ENCODE results near the gene KLHL17. TPM values are rescaled to one million over a fixed set of nuclear protein-coding genes. Genes with fewer than 3 reads are reported as not detected.
A peak's percentile ranks its signal among the peaks of the same experiment; 100 is the strongest.
"Not testable (repeated sequence)": the region's sequence is repeated elsewhere in the genome, so short reads cannot be mapped to it uniquely, and the experiment has no call there.

KLHL17 gene
- polyA plus RNA-seq, 3 donors, result 7.7 to 14.0 (median 13.6) TPM

DNA sequence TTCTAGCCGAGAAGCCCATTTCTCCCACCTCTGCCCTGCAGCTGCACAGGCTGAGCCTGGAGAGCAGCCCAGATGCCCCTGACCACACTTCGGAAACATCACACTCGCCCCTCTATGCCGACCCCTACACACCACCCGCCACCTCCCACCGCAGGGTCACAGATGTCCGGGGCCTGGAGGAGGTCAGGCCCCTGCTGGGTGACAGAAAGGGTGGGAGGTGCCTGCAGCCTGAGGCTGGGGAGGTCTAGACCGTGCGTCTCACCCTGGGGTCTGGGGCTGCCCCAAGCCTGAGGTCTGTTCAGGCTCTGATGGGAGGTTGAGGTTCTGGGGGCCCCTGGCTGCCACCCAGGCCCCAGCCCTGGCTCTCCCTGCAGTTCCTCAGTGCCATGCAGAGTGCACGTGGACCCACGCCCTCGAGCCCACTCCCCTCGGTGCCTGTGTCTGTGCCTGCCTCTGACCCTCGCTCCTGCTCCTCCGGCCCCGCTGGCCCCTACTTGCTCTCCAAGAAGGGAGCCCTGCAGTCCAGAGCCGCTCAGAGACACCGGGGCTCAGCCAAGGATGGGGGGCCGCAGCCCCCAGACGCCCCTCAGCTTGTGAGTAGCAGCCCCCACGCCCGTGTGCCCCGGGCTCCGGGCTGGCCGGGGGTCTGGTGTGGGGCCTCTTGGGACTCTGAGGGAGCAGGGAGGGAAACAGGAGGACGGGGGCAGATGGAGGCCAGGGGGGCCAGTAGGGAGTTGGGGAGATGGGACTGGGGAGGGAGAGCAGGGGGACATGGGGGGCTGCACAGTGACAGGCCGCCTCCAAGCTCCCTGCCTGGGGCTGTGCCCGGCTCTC, 13.3 kb downstream of the KLHL17 start:
- DNase-seq (ENCODE audit: extremely low read depth in 1 of 11, low read depth in 9 of 11, low spot score in 4 of 11), result no peak

DNA sequence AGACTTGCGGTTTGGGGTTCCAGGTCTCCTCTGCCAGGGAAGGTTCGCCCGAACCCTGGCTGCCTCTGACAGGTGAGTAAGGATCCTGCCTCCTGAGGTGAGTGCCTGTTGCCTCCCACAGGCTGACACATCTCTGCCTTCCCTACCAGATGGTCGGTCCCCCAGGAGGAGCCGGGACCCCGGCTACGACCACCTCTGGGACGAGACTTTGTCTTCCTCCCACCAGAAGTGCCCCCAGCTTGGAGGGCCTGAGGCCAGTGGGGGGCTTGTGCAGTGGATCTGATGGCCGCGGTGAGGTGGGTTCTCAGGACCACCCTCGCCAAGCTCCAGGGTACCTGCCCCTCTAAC, 13.9 kb downstream of the KLHL17 start:
- DNase-seq (ENCODE audit: extremely low read depth in 1 of 11, low read depth in 9 of 11, low spot score in 4 of 11), result no peak

DNA sequence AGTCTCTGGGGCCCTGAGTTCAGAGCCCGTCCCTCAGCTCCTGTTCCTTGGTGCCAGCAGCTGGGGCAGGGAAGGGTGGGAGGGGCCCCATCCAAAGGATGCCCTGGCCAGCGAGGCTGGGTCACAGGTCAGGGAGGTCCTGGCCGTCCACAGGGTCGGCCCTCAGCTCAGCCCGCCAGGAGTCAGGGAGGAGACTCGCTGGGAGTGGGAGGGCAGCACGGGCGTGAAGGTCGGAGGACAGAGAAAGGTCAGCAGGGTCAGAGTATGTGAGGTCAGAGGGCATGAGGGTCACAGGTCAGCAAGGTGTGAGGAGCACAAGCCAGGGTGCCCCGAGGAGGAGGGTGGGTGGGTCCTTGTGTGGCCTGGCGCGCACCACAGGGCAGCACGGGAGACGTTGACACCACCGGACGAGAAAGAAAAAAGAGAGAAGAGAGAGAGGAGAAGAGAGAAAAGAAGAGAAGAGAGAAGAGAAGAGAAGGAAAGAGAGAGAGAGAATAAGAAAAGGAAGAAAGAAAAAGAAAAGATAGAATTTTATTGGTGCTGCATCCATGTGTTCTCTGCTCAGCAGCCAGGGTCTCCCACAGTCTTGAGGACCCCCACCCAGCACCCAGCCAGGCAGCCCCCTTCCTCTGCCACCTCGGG, 14.4 kb downstream of the KLHL17 start:
- no peak for DNase-seq (ENCODE audit: extremely low read depth in 1 of 11, low read depth in 9 of 11, low spot score in 4 of 11)

DNA sequence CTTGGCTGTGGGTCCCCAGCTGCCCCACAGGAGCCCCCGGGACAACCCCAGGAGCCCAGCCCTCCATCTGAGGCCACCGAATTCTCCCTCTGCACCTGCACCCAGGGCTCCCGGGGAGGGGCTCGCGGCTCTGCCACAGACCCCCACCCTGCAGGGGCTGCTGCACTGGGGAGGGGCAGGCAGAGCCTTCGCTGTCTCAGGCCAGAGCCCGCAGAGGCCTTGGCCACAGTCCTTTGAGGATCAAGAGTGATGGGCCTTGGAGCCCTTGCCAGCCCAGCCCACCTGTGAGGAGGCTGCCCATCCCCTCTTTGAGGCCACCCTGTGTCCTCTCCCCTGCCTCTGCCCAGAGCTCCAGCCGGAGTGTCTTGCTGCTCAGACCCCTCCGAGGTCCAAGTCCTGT, 15.0 kb downstream of the KLHL17 start:
- DNase-seq (ENCODE audit: extremely low read depth in 1 of 11, low read depth in 9 of 11, low spot score in 4 of 11), result no peak

DNA sequence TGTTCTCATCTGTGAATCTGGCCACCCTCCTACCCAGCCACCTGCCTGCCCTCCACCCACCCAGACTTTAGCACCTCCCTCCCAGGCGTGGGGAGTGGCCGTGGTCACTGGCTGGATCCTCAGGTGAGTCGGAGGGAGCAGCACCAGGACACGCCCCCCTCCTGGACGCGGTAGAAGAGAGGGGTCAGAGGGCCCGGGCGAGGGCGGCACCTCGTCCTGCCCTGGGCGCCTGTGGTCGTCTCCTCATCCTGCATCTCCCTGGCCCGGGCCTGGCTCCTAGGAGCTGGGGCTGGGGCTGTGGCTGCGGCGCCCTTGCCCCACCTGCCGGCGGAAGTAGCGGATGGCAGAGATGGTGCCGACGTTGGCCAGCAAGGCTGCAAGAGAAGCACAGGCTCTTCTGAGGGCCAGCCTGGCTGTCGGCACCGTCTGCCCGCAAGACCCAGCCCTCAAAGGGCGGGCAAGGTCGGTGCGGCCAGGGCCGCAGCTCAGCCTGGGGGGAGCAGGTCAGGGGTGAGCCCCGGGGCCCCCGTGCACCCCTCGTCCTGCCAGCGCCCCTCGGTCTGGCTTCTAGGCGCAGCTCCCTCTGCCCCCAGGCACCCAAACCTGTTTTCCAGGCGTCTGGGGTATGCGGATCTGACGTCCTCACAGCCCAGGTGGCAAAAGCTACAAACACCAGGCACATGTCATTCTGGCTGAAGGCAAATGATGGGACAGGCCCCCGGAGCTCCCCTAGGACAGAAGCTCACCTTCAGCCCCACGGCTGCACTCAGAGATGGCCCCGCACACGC, 15.7 kb downstream of the KLHL17 start:
- peak in 1 of 11 donors; percentile 38 for DNase-seq (ENCODE audit: extremely low read depth in 1 of 11, low read depth in 9 of 11, low spot score in 4 of 11)

DNA sequence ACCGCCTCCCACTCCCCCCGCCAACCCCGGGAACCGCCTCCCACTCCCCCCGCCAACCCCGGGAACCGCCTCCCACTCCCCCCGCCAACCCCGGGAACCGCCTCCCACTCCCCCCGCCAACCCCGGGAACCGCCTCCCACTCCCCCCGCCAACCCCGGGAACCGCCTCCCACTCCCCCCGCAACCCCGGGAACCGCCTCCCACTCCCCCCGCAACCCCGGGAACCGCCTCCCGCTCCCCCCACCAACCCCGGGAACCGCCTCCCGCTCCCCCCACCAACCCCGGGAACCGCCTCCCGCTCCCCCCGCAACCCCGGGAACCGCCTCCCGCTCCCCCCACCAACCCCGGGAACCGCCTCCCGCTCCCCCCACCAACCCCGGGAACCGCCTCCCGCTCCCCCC, 16.4 kb downstream of the KLHL17 start:
- DNase-seq (ENCODE audit: extremely low read depth in 1 of 11, low read depth in 9 of 11, low spot score in 4 of 11), result not testable (repeated sequence)

DNA sequence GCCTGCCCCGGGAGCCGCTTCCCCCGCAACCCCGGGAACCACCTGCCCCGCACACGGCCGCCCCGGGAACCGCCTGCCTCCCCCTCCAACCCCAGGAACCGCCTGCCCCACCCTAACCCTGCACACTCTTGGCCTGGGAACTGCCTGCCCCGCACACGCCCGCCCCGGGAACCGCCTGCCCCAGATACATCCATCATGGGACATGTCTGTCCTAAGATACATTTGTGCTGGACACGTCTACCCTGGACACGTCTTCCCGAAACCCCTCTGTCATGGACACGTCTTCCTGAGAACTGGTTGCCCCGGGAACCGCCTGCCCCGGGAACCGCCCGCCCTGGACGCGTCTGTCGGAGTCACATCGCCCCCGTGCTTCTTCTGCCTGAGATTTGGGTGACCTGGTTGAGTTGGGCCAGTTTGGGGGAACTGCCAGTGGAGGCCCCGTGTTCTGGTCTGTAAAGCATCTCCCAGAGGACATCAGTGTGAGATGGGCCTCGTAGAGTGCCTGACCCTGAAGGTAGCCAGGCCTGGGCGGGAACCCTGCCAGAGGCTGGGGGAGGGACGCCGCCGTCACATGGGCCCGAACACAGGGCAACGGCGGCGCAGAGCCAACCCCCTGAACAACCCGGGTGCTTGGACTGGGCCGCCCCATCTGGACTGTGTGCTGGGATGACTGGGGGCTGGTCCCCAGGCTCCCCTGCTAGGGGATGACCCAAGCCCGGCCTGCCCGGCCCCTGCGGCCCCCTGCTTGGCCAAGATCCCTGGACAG, 17.9 kb downstream of the KLHL17 start:
- DNase-seq (ENCODE audit: extremely low read depth in 1 of 11, low read depth in 9 of 11, low spot score in 4 of 11), result no peak

DNA sequence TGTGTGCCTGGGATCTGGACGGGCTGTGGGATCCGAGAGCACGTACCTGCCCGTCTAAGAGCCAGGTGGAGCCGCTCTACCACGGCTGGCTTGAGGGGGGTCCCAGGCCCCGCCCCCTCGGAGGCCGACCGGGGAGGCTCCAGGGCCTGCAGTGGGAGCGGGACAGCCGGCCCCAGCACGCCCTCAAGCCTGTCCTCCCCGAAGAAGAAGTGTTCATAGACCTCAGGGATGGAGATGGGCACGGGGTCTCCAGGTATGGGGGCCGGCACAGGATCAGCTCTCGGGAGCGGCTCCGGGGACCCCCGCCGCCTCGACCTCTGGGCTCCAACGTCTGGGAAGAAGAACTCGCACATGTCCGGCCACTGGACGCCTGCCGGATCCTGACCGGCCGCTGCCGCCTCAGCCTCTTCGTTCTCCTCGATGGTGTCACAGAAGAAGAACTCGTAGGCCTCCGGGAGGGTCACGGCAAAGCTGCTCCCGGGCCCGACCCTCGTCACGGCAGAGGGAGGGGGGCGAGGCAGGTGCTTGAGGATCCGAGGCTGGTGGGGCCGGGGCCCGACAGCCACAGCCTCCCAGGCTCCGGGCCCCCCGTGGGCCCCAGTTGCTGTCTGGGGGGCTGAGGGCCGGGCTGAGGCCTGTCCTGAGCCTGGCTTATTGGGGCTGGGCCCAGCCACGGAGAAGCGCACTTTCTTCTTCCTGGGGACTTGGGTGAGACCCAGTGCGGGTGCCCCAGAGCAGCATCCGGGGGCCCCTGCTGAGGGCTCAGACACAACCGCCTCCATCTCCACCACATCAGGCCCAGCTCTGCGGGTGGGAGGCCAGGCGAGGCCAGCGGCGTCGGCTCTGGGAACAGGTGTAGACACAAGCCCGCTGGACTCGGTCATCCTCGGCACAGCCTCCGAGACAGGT, 18.7 kb downstream of the KLHL17 start:
- DNase-seq (ENCODE audit: extremely low read depth in 1 of 11, low read depth in 9 of 11, low spot score in 4 of 11), result no peak

DNA sequence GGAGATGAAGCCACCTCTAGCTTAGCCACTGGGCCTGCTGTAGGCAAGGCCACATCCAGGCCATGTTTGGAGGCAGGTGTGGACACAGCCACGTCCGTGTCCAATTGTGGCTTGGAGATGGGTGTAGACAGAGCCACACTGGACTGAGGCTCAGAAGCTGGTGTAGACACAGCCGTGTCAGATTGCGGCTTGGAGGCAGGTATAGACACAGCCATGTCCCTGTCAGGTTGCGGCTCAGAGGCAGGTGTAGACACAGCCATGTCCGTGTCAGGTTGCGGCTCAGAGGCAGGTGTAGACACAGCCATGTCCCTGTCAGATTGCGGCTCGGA, 19.3 kb downstream of the KLHL17 start:
- no peak for DNase-seq (ENCODE audit: extremely low read depth in 1 of 11, low read depth in 9 of 11, low spot score in 4 of 11)

DNA sequence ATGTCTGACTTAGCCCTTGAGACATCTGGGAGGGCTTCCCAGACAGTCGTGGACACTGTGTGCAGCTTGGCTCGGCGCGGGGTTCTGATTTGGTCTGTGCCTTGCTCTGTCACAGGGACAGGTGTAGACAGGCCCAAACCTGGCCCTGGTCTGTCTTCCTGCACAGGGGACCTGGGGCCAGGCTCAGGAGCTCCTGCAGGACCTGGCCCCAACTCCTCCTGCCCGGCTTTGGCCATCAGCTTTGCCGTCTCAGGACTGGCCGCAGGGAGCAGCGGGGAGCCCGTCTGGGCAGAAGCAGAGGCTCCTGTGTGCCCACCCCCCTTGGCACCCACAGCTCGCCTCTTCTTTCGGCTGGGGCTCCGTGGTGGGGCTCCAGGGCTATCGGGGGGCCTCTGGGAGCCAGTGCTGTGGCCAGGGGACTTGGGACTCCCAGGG, 19.8 kb downstream of the KLHL17 start:
- no peak for DNase-seq (ENCODE audit: extremely low read depth in 1 of 11, low read depth in 9 of 11, low spot score in 4 of 11)

DNA sequence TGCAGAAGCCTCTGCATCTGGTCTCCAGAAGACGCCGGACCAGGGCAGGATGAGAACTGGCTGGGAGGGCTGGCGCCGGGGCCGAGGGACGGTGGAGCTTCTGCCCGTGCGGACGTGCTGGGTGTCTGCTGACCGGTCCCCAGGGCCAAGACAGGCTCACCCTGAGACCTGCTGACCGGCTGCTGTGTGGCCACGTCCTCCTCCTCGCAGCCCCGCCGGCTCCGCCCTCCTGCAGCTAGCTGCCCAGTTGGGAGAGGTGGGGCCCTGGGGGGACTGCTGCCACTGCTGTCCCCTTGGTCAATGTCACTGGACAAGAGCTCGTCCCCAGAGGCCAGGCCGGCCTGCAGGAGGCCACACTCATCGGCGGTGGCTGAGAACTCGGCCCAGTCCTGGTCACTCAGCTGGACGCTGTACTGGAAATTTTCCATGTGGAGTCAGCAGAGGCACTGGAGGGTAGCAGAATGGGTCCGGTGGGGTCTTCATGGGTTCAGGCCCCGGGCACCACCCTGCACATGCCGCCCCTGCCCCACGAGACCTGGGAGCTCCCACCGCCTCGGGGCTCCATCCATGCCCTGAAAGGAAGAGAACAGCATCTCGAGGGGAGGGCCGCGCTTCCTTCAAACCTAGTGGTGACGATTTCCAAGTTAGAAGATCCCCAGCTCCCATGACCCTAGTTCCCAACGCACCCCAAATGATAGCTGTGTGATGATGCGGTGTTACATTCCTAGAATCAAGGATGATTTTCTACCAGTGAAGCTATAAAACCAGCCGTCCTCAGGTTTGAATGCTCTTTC, 20.4 kb downstream of the KLHL17 start:
- no peak for DNase-seq (ENCODE audit: extremely low read depth in 1 of 11, low read depth in 9 of 11, low spot score in 4 of 11)

DNA sequence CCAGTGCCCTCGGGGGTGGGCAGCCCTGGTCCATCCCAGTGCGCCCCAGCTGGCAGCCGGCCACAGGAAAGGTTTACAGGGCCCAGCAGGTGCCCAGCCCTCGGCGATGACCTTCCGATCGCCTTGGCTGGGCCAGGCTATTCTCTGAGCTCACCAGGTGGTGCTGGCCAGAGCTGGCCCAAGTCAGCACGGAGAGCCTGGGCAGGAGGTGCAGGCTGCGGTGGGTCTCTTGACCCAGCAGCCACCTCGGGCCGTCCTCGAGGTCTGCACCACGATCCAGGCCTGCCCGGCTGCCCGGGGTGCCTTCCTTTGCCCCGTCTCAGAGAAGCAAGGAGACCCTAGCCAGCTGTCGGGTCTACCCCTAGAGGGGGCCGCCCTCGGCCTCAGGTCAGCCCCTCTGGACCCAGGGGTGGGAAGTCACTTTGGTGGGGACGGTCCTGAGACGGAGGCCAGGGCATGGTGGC, 21.1 kb downstream of the KLHL17 start:
- DNase-seq (ENCODE audit: extremely low read depth in 1 of 11, low read depth in 9 of 11, low spot score in 4 of 11), result no peak

DNA sequence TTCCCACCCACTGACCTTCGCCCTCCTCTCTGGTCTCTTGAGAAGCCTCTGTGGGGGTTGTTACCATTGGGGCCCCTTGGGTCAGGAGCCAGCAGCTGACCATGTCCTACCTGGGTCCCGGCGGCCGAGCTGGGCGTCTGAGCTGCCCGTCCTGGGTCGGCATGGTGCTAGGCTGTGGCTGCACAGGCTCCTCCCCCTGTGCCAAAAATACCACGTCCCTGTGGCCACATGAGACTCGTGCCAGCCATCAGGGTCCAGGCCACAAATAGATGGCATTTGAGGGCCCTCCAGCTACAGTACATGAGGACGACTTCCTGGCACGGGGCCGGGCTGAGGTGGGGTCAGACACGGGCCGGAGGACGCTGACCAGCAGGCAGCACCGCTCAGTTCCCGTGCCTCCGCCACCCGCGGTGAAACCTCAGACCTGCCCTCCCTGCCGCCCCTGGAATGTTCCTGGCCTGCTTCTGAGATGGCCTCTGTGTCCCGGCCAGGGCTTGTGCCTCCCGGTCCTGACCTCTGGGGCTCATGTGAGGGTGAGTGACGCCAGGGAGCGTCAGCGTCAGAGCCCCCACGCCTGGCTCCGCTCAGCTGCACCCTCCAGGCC, 21.7 kb downstream of the KLHL17 start, which contains the start of gene PERM1:
TSS of gene PERM1 (minus strand) at position 139 of the 604 bp plus-strand sequence. CDS start 1,064 bp downstream, outside the sequence.
- no peak for DNase-seq (ENCODE audit: extremely low read depth in 1 of 11, low read depth in 9 of 11, low spot score in 4 of 11)

DNA sequence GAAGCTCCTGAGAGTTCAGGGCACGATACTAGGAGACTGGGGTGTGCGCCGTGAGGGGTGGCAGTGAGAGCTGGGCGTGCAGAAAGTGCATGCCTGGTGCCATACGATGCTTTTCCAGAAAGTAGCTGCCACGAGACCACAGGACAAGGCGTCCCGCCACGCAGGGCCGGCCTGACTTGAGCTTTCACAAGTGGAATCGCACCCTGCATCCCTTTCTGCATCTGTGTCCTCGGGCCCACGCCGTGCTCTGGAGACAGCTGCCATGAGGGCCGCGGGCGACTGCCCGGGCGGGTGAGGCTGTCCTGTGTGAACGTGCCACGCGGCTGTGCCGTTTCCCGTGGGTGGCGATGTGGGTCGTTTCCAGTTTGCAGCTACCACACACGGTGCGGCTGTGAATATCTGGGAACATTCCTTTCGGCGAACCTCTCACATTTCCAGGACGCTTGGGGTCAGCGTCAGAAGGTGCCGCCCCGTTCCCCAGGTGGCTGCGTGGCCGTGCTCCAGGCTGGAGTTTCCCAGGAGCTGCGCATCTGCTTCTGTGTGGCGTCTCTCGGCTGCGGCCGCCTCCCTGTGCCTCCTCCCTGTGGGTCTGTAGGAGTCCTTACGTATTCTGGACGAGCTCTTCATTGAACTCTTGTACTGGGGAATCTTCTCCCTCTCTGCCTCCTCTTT, 22.5 kb downstream of the KLHL17 start:
- DNase-seq (ENCODE audit: extremely low read depth in 1 of 11, low read depth in 9 of 11, low spot score in 4 of 11), result no peak

DNA sequence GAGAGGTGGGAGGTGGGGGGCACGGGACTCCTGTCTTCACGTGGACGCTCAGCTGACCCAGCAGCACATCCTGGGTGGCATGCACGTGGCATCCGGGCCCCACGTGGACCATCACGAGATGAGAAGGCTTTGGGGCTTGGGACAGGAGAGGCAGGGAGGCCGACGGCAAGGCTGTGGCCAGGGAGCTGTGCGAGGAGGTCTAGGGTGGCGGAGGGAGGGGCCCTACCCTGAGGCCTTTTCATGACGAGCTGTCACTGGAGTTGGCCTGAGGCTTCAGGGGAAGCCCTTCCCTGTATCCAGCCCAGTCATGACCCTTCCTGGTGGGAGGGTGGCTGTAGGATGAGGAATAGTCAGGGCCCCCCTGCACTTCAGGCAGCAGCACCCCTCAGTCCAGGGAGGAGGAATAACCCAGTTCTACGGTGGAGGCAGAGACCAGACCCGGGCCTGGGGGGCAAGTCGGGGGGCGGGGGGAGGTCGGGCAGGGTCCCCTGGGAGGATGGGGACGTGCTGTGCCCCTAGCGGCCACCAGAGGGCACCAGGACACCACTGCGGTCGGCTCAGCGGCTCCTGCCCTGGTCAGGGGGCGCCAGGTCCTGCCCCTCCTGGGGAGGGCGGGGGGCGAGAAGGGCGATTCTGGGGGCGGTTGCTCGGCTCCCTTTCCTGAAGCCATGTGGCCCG, 23.6 kb downstream of the KLHL17 start:
- no peak for DNase-seq (ENCODE audit: extremely low read depth in 1 of 11, low read depth in 9 of 11, low spot score in 4 of 11)

DNA sequence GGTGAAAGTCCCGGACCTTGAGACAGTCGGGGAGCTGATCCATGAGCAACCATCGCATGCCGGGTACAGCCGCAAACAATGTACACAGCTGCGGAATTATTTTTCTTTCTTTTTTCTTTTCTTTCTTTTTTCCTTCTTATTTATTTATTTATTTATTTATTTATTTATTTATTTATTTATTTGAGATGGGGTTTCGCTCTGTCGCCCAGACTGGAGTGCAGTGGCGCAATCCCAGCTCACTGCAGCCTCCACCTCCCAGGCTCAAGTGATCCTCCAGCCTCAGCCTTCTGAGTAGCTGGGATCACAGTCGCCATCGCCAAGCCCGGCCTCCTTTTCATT, 24.1 kb downstream of the KLHL17 start:
- no peak for DNase-seq (ENCODE audit: extremely low read depth in 1 of 11, low read depth in 9 of 11, low spot score in 4 of 11)

All from renal cortex interstitium (tissue), 11 donors.